ENCODE measurements around the gene KIAA1671. TPM values are rescaled to one million over a fixed set of nuclear protein-coding genes. Genes with fewer than 3 reads are reported as not detected.

Gene KIAA1671
- polyA plus RNA-seq, 1 of the 3 experiments (the other 2 are of a cell fraction), result 7.4 TPM

GRCh38 chr22:25212337-25212736, 259.8 kb downstream of the KIAA1671 start:
- no peaks in the 10 kb centered on the region for H3K9me2 ChIP-seq
- CTCF ChIA-PET, result interaction anchor here (1.0 to 3.6 kb wide), 4 partner anchors 10 to 561 kb away, joined by 3 to 42 read pairs (median 5); no protein-coding TSS in a partner anchor
- DNase-seq, result no peak
- no peak overlapping the region for H3K4me2 ChIP-seq
- H3K36me3 ChIP-seq (replicated peaks in 1 of 2; ENCODE audit: control insufficient read depth in 1 of 2, insufficient read depth in 2 of 2, low read length in 1 of 2), result no peaks in the 10 kb centered on the region
- no peak overlapping the region for H3K27ac ChIP-seq (ENCODE audit: low read depth in 2 of 2, low read length in 1 of 2)
- no peak overlapping the region for H2AFZ ChIP-seq (ENCODE audit: low read depth)
- H3F3A ChIP-seq (replicated peaks; ENCODE audit: insufficient read depth), result no peaks in the 10 kb centered on the region
- H3K79me2 ChIP-seq (ENCODE audit: insufficient read depth), result no peaks in the 10 kb centered on the region
- H3K9ac ChIP-seq, result no peak overlapping the region
- H4K20me1 ChIP-seq (ENCODE audit: insufficient read depth), result no peaks in the 10 kb centered on the region
- 63% methylated on average over 3 of the region's 3 CpGs for WGBS (ENCODE audit: low lambda C conversion rate)
- POLR2A ChIA-PET, result no interaction called here
- no peaks in the 10 kb centered on the region for H3K27me3 ChIP-seq (ENCODE audit: insufficient read depth)
- H3K4me1 ChIP-seq (ENCODE audit: control insufficient read depth in 1 of 2, insufficient read depth in 2 of 2, low read depth in 1 of 2, low read length in 1 of 2), result no peaks in the 10 kb centered on the region
- no peak for TF ChIP-seq CHD2 (IDR thresholded peaks at IDR 0.05; ENCODE audit: low read length, partially characterized antibody)
- no peak for TF ChIP-seq POLR2AphosphoS5 (IDR thresholded peaks at IDR 0.05; ENCODE audit: low read depth, low read length)
- TF ChIP-seq, protein P1, sequence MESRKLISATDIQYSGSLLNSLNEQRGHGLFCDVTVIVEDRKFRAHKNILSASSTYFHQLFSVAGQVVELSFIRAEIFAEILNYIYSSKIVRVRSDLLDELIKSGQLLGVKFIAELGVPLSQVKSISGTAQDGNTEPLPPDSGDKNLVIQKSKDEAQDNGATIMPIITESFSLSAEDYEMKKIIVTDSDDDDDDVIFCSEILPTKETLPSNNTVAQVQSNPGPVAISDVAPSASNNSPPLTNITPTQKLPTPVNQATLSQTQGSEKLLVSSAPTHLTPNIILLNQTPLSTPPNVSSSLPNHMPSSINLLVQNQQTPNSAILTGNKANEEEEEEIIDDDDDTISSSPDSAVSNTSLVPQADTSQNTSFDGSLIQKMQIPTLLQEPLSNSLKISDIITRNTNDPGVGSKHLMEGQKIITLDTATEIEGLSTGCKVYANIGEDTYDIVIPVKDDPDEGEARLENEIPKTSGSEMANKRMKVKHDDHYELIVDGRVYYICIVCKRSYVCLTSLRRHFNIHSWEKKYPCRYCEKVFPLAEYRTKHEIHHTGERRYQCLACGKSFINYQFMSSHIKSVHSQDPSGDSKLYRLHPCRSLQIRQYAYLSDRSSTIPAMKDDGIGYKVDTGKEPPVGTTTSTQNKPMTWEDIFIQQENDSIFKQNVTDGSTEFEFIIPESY (IDR thresholded peaks at IDR 0.05; ENCODE audit: borderline replicate concordance, low read depth), result no peak
- TF ChIP-seq, protein P2, sequence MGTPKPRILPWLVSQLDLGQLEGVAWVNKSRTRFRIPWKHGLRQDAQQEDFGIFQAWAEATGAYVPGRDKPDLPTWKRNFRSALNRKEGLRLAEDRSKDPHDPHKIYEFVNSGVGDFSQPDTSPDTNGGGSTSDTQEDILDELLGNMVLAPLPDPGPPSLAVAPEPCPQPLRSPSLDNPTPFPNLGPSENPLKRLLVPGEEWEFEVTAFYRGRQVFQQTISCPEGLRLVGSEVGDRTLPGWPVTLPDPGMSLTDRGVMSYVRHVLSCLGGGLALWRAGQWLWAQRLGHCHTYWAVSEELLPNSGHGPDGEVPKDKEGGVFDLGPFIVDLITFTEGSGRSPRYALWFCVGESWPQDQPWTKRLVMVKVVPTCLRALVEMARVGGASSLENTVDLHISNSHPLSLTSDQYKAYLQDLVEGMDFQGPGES (IDR thresholded peaks at IDR 0.05; ENCODE audit: low read depth, low read length), result no peak
- TF ChIP-seq JUND (IDR thresholded peaks at IDR 0.05), result no peak
- TF ChIP-seq MEF2A (IDR thresholded peaks at IDR 0.05; ENCODE audit: borderline replicate concordance, low read depth), result no peak
- no peak for TF ChIP-seq FOXJ3 (CRISPR knock-in tag; IDR thresholded peaks at IDR 0.05)
- no peak for TF ChIP-seq SIN3A (IDR thresholded peaks at IDR 0.05; ENCODE audit: borderline replicate concordance, low read depth, low read length)
- no peak for TF ChIP-seq RFX5 (IDR thresholded peaks at IDR 0.05; ENCODE audit: low read length)
- no peak for TF ChIP-seq NFIC (IDR thresholded peaks at IDR 0.05; ENCODE audit: borderline replicate concordance)
- TF ChIP-seq, protein P3, sequence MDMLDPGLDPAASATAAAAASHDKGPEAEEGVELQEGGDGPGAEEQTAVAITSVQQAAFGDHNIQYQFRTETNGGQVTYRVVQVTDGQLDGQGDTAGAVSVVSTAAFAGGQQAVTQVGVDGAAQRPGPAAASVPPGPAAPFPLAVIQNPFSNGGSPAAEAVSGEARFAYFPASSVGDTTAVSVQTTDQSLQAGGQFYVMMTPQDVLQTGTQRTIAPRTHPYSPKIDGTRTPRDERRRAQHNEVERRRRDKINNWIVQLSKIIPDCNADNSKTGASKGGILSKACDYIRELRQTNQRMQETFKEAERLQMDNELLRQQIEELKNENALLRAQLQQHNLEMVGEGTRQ (IDR thresholded peaks at IDR 0.05; ENCODE audit: borderline replicate concordance, low read depth, low read length), result no peak
- no peak for TF ChIP-seq MXI1 (IDR thresholded peaks at IDR 0.05; ENCODE audit: low read depth, low read length)
- no peak for TF ChIP-seq MAX (IDR thresholded peaks at IDR 0.05; ENCODE audit: low read depth)
- no peak for TF ChIP-seq YY1 (IDR thresholded peaks at IDR 0.05; ENCODE audit: low read depth)
- TF ChIP-seq ELF1 (IDR thresholded peaks at IDR 0.05), result no peak
- TF ChIP-seq TAF1 (IDR thresholded peaks at IDR 0.05; ENCODE audit: borderline replicate concordance, low read depth, low read length), result no peak
- TF ChIP-seq GABPA (IDR thresholded peaks at IDR 0.05; ENCODE audit: low read depth), result no peak
- no peak for TF ChIP-seq RXRA (IDR thresholded peaks at IDR 0.05; ENCODE audit: borderline replicate concordance, low read depth)
- TF ChIP-seq EZH2phosphoT487 (IDR thresholded peaks at IDR 0.05; ENCODE audit: borderline replicate concordance, low read depth), result no peak
- no peaks in the 10 kb centered on the region for H3K9me3 ChIP-seq
- no peak overlapping the region for H3K4me3 ChIP-seq (ENCODE audit: low read depth in 2 of 2, low read length in 1 of 2)
